GM12801 (cell line): ENCODE results near the gene IQCE.

ENCODE experiments used
- CTCF ChIP-seq: IDR thresholded peaks from one replicate; pipeline ENCODE4 v1.5.1; 2011; ENCODE audit warnings: control low read depth; ENCODE audit not compliant: insufficient read length; ENCODE audit errors: extremely low read depth

Gene IQCE

GRCh38 chr7:2613931-2614600 lies 55.3 kb downstream of the IQCE start:
- no peak for TF ChIP-seq CTCF

- no peak for TF ChIP-seq CTCF
Observed at GRCh38 chr7:2614631-2615330, 56.0 kb downstream of the IQCE start.

- no peak for TF ChIP-seq CTCF
Observed at GRCh38 chr7:2616387-2617324, 57.9 kb downstream of the IQCE start.

GRCh38 chr7:2617325-2617905 lies 58.6 kb downstream of the IQCE start:
- no peak for TF ChIP-seq CTCF

GRCh38 chr7:2619116-2619515 lies 60.3 kb downstream of the IQCE start:
- TF ChIP-seq CTCF = no peak

- TF ChIP-seq CTCF = no peak
Observed at GRCh38 chr7:2621061-2621828, 62.5 kb downstream of the IQCE start.
